ENCODE data around the gene ATF4.

DNA sequence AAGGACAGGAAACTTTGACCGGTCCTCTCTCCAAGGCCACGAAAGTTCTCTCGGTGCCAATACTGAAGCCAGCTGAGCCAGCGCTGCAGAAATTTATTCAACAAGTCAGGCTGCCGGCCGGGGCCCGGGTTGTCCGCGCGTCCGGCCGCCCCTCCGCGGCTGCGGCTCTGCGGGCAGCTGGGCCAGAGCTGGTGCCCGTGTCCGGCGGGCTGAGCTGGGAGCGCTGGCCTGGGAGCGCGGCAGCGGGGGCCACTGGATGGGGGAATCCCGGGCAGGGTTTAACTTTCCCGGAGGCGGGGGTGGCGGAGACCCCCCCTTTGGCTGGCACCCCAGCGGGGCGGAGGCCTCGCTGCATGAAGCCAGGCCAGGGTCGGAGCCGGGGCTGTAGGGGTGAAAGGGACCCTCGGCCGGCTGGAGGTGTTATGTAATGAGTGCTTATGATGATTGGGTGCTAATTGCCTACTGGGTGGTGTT lies 37.9 kb downstream of the ATF4 start:
- TF ChIP-seq, protein P1, sequence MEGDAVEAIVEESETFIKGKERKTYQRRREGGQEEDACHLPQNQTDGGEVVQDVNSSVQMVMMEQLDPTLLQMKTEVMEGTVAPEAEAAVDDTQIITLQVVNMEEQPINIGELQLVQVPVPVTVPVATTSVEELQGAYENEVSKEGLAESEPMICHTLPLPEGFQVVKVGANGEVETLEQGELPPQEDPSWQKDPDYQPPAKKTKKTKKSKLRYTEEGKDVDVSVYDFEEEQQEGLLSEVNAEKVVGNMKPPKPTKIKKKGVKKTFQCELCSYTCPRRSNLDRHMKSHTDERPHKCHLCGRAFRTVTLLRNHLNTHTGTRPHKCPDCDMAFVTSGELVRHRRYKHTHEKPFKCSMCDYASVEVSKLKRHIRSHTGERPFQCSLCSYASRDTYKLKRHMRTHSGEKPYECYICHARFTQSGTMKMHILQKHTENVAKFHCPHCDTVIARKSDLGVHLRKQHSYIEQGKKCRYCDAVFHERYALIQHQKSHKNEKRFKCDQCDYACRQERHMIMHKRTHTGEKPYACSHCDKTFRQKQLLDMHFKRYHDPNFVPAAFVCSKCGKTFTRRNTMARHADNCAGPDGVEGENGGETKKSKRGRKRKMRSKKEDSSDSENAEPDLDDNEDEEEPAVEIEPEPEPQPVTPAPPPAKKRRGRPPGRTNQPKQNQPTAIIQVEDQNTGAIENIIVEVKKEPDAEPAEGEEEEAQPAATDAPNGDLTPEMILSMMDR (IDR thresholded peaks at IDR 0.05): no peak
- TF ChIP-seq POLR2A (IDR thresholded peaks at IDR 0.05): no peak

All from body of pancreas (tissue), 4 donors.